Activated CD4-positive, alpha-beta T cell treated with anti-CD3 and anti-CD28 coated beads for 36 hours (primary cell): Measurements from ENCODE around the gene C1R. TPM values are rescaled to one million over a fixed set of nuclear protein-coding genes. Genes with fewer than 3 reads are reported as not detected.

Source experiments
- ATAC-seq: fragments of 200-7000 bp; cut with Tn5 transposase; one replicate; pipeline ENCODE4 v1.10.0; 2021; ENCODE audit warnings: mild to moderate bottlenecking, moderate library complexity
- CTCF ChIA-PET: fragments of 350-600 bp; sonication (Branson Sonifier 250); formaldehyde crosslinking; loops from one replicate; lab custom pipeline; 2021; ENCODE audit warnings: antibody characterized with exemption; lab: Charles Lee
- POLR2A ChIA-PET: fragments of 350-600 bp; sonication (Branson Sonifier 250); formaldehyde crosslinking; loops from one replicate; lab custom pipeline; 2021; ENCODE audit warnings: antibody characterized with exemption, inconsistent platforms; lab: Charles Lee
- DNase-seq: peaks from one replicate; pipeline ENCODE4 v3.0.0-alpha.2; 2020
- H3K27ac Mint-ChIP-seq: one replicate; pipeline ENCODE4 v1.8.0; 2021; ENCODE audit warnings: mixed read lengths
- H3K27me3 Mint-ChIP-seq: one replicate; pipeline ENCODE4 v1.8.0; 2021; ENCODE audit warnings: mixed read lengths
- H3K36me3 Mint-ChIP-seq: one replicate; pipeline ENCODE4 v1.8.0; 2021; ENCODE audit warnings: low read depth, mixed read lengths
- H3K4me1 Mint-ChIP-seq: one replicate; pipeline ENCODE4 v1.8.0; 2021; ENCODE audit warnings: mixed read lengths
- H3K4me3 Mint-ChIP-seq: one replicate; pipeline ENCODE4 v1.8.0; 2021; ENCODE audit warnings: mild to moderate bottlenecking, moderate library complexity, mixed read lengths
- H3K9me3 Mint-ChIP-seq: one replicate; pipeline ENCODE4 v1.8.0; 2021; ENCODE audit warnings: low read depth, mixed read lengths
- intact Hi-C, 2 experiments: fragments of 100-400 bp; cut with DNase I in 1 of 2; cut with micrococcal nuclease in 1 of 2; formaldehyde crosslinking; loops; one replicate each; pipeline versions ENCODE4 v1.14.2 to v1.15.1; 2022 to 2024; cut with DNase I, micrococcal nuclease
- total RNA-seq, 2 experiments: library from RNA; stranded (reverse); gene quantifications; one replicate each; pipeline ENCODE4 v1.2.3, GENCODE V29; 2021

The C1R gene
- total RNA-seq, 2 experiments from 2014 or later, result 1.4 to 2.2 TPM

DNA sequence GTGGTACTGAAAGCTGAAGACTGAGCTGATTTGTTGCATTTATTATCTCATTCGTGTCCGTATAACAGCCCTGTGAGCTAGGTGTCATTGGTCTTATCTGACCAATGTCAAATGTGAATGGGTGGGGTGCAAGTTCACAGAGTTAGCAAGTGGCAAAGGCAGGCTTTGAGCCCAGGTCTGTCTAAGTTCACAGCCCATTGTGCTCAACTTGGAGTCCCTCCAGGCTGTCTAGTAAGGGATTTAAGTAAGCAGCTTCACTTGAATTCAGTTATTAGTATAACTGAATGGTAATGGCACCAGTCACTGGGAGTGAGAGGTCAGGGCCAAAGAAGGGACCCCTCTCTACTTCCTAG lies 23.3 kb downstream of the C1R start:
- no peaks in the 10 kb centered on the region for H3K9me3 Mint-ChIP-seq
- DNase-seq, result no peak

DNA sequence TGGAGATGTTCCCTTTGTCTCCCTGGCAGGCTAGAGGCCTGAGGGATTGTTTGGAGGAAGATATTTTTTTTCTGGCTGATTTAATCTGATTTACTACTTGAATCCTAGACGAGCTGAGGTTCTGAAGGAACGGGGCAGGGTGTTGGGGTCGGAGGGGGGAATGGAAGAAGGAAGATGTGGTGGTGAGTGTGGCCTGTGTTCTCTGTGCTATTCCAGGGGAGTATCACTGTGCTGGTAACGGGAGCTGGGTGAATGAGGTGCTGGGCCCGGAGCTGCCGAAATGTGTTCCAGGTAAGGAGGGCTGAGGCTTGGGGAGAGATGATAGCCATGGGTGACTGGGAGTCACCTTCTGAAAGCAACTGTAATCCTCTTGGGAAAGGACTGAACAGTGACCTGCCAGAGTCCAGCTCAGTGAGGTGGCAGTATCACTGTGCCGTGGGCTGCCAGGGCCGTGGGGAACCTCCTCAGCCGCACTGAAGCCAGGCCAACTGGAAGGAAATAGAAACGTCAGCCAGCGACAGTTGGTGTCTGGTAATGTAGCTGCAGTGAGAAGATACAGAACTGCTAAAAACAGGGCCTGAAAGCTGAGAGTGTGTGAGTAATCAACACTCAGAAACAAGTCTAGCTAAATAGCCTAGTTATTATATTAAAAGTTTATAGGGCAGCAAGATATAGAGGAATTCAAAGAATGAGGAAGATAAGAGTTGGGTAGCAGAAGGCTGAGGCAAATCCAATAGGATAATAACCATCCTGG lies 23.8 kb downstream of the C1R start:
- Mint-ChIP-seq H3K4me1 (no peaks in the 10 kb centered on the region), H3K36me3 (no peaks in the 10 kb centered on the region), H3K4me3 (no peak overlapping the region), H3K27me3 (peaks cover under 1% of the 10 kb centered on the region), H3K9me3 (no peaks in the 10 kb centered on the region), H3K27ac (no peak overlapping the region)
- intact Hi-C loops, result no loop called here
- no peak for DNase-seq
- ATAC-seq, result no peak
- ChIA-PET CTCF (interaction anchor here (0.6 to 1.7 kb wide), 8 partner anchors 11 to 259 kb away, joined by 3 to 4 read pairs (median 3); partner anchors contain the start of gene LPCAT3), POLR2A (no interaction called here)

More for the DNA sequence above, 23.3 kb downstream of the C1R start:
- Mint-ChIP-seq H3K27me3 (peaks cover 4% of the 10 kb centered on the region), H3K36me3 (no peaks in the 10 kb centered on the region), H3K4me1 (no peaks in the 10 kb centered on the region), H3K27ac (no peak overlapping the region), H3K4me3 (no peak overlapping the region)
- ATAC-seq, result no peak
- CTCF ChIA-PET, result interaction anchor here (1.0 to 1.7 kb wide), 4 partner anchors 11 to 197 kb away, joined by 3 to 4 read pairs (median 4); partner anchors contain the start of gene LPCAT3
- POLR2A ChIA-PET, result no interaction called here
- intact Hi-C loops, result no loop called here

DNA sequence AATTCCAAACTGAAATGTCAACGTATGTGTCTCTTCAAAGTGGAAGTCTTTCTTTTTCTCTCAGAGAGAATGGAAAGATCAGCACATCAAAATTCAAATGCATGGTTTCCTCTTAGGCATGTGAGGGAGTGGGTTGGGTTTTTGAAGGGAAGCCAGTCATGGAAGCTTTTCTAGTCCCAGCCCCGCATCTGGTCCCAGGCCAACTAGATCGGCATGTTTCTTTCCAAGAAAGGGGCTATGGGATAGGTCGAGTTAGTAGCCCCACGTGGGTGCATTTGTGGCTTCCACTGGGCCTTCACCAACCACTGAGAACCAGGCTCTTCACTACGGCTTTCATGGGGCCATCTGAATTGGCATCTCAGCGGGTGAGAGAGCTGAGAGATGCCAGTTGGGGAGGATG lies 25.1 kb downstream of the C1R start:
- CTCF ChIA-PET, result no interaction called here

DNA sequence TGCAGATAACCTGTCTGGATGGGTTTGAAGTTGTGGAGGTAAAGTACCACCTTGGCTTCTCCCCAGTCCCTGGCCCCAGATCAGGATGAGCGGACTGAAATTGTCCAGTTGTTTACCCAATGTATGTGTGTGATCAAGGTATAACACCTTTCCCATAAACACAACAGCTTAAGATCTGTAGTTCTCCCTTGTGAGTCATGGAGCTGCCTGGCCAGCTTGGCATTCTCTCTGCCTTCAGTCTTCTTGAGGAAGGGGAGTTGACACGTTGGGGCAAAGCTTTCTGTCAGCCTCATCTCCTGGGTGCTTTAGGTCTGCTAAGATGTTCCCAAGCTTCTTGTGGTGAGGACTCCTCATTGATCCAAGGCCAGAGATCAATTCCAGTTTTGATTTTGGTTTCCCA lies 25.6 kb downstream of the C1R start:
- intact Hi-C loops, result no loop called here
- H3K9me3 Mint-ChIP-seq, result no peaks in the 10 kb centered on the region
- no peaks in the 10 kb centered on the region for H3K4me1 Mint-ChIP-seq
- H3K36me3 Mint-ChIP-seq, result no peaks in the 10 kb centered on the region
- ChIA-PET POLR2A (no interaction called here), CTCF (no interaction called here)
- DNase-seq, result no peak
- no peak overlapping the region for H3K4me3 Mint-ChIP-seq
- H3K27ac Mint-ChIP-seq, result no peak overlapping the region
- H3K27me3 Mint-ChIP-seq, result no peaks in the 10 kb centered on the region
- no peak for ATAC-seq

More for the DNA sequence above, 25.1 kb downstream of the C1R start:
- no peak overlapping the region for H3K4me3 Mint-ChIP-seq
- no peaks in the 10 kb centered on the region for H3K27me3 Mint-ChIP-seq
- no peak for ATAC-seq
- no peak for DNase-seq
- H3K36me3 Mint-ChIP-seq, result no peaks in the 10 kb centered on the region
- no peaks in the 10 kb centered on the region for H3K9me3 Mint-ChIP-seq
- H3K27ac Mint-ChIP-seq, result no peak overlapping the region
- H3K4me1 Mint-ChIP-seq, result no peaks in the 10 kb centered on the region
- intact Hi-C loops, result no loop called here
- POLR2A ChIA-PET, result no interaction called here

DNA sequence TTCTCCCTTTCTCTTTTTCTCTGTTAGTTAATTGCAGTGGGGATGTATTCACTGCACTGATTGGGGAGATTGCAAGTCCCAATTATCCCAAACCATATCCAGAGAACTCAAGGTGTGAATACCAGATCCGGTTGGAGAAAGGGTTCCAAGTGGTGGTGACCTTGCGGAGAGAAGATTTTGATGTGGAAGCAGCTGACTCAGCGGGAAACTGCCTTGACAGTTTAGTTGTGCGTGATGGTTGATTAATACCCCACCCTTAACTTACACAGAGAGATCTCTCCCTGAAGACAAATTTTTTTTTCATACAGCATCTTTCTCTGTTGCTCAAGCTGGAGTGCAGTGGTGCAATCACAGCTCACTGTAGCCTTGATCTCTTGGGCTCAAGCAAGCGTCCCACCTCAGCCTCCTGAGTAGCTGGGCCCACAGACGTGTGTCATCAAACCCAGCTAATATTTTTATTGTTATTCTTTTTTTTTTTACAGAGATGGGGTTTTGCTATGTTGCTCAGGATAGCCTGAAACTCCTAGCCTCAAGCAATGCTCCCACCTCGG lies 27.1 kb downstream of the C1R start:
- POLR2A ChIA-PET, result no interaction called here
- Mint-ChIP-seq H3K4me3 (no peak overlapping the region), H3K9me3 (no peaks in the 10 kb centered on the region), H3K27ac (no peak overlapping the region), H3K36me3 (no peaks in the 10 kb centered on the region), H3K27me3 (peaks cover 2% of the 10 kb centered on the region), H3K4me1 (no peaks in the 10 kb centered on the region)
- ATAC-seq (no peak), DNase-seq (no peak)
- CTCF ChIA-PET, result interaction anchor here (0.6 to 1.4 kb wide), 3 partner anchors 12 to 66 kb away, joined by 4 read pairs; no protein-coding TSS in a partner anchor
- intact Hi-C loops, result no loop called here

DNA sequence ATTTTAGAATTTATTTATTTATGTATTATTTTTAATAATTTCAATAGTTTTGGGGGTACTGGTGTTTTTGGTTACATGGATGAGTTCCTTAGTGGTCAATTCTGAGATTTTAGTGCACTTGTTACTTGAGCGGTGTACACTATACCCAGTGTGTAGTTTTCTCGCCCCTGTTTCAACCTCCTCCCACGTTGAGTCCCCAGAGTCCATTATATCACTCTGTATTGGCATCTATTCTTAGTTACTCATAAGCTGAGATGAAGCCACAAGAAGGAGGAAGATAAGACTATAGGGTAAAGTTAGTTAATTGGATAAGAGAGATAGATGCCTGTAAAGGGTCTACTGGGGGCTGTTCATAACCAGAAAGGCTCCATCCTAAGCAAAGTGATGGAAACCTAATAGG lies 27.7 kb downstream of the C1R start:
- Mint-ChIP-seq H3K4me1 (no peaks in the 10 kb centered on the region), H3K9me3 (no peaks in the 10 kb centered on the region), H3K27me3 (peaks cover 7% of the 10 kb centered on the region), H3K27ac (no peak overlapping the region), H3K4me3 (no peak overlapping the region), H3K36me3 (no peaks in the 10 kb centered on the region)
- ATAC-seq (no peak), DNase-seq (no peak)
- POLR2A ChIA-PET, result no interaction called here
- CTCF ChIA-PET, result interaction anchor here (0.7 to 0.9 kb wide), 2 partner anchors 16 to 52 kb away, joined by 3 read pairs; no protein-coding TSS in a partner anchor
- intact Hi-C loops, result no loop called here

DNA sequence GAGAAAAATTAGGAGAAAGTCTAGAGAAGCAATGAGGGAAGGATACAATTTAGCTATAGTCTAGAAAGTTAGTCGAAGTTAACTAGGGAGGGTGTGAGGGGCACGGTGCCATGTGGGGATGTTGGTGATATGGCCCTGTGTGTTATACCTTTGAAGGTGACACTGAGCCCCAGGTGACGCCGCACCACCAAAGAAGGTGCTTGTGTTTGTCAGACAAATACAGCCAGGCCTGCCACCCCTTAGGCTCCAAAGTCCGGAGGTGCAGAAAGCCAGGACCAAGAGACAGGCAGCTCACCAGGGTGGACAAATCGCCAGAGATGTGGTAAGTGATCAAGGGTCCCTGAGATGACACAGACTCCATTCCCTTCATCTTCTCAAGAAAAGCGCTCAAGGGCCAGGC lies 30.6 kb downstream of the C1R start:
- H3K36me3 Mint-ChIP-seq, result no peaks in the 10 kb centered on the region
- DNase-seq, result no peak
- no peaks in the 10 kb centered on the region for H3K4me1 Mint-ChIP-seq
- no peak overlapping the region for H3K4me3 Mint-ChIP-seq
- no peaks in the 10 kb centered on the region for H3K9me3 Mint-ChIP-seq
- H3K27me3 Mint-ChIP-seq, result peaks cover 12% of the 10 kb centered on the region
- CTCF ChIA-PET, result no interaction called here
- no peak overlapping the region for H3K27ac Mint-ChIP-seq
- ATAC-seq, result no peak
- POLR2A ChIA-PET, result no interaction called here
- intact Hi-C loops, result no loop called here

DNA sequence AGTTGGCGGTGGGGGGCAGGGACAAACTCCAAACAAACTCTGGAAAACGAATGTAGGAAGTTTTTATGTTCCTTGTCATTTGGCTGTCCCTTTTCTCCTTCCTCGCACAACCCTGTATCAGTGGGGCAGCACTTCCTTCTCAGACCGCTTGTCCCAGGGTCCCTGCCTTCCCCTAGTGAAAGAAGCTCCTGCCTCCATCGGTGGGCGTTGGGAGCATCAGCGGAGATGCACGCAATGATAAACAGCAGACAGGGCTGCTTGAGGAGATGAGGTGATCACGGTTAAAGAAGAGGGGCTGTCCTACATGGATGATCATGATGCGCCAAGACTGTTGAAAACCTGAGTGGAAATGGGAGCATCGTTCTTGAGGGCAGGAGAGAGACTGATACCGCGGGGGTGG lies 31.1 kb downstream of the C1R start:
- ATAC-seq (no peak), DNase-seq (no peak)
- intact Hi-C loops, result no loop called here
- Mint-ChIP-seq H3K36me3 (no peaks in the 10 kb centered on the region), H3K4me1 (no peaks in the 10 kb centered on the region), H3K27ac (no peak overlapping the region), H3K9me3 (no peaks in the 10 kb centered on the region), H3K27me3 (peaks cover 12% of the 10 kb centered on the region), H3K4me3 (no peak overlapping the region)
- CTCF ChIA-PET, result no interaction called here
- POLR2A ChIA-PET, result no interaction called here

DNA sequence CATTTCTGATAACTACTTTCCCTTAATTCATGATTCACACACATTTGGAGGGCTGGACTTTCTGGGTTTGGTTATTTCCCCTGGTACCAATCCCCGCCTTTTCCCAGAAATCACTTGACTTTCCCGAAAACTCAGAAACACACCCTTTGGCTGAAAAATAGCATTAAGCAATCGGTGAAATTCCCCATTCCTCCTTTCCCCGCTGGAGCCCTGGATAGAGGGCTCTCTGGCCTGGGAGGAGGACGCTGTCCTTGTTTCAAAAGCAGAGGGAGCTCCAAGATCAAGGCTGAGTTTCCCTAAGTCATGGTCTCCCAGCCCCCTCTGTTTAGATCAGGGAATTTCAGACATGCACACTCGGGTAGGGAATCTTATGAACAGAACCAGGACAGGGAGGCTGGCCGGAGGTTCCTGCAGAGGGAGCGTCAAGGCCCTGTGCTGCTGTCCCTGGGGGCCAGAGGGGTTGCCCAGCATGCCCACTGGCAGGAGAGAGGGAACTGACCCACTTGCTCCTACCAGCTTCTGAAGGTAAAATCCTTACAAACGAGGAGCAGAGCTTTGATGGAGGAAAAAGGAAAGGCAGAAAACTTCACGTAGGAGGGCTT lies 31.8 kb downstream of the C1R start, which contains the start of gene C1S:
TSS of gene C1S (plus strand) at position 366 of the 602 bp plus-strand sequence. CDS start 1,195 bp downstream, outside the sequence.
- Mint-ChIP-seq H3K4me3 (no peak within 1 kb of the TSS), H3K4me1 (no peaks in the 10 kb centered on the region), H3K9me3 (no peaks in the 10 kb centered on the region), H3K27ac (no peak within 1 kb of the TSS), H3K36me3 (no peaks in the 10 kb centered on the region), H3K27me3 (peaks cover 12% of the 10 kb centered on the region)
- DNase-seq (no peak), ATAC-seq (no peak)
- ChIA-PET POLR2A (no interaction called here), CTCF (interaction anchor here (0.7 kb wide), 1 partner anchor 114 kb away, joined by 3 read pairs; no protein-coding TSS in a partner anchor)
- intact Hi-C loops, result no loop called here

DNA sequence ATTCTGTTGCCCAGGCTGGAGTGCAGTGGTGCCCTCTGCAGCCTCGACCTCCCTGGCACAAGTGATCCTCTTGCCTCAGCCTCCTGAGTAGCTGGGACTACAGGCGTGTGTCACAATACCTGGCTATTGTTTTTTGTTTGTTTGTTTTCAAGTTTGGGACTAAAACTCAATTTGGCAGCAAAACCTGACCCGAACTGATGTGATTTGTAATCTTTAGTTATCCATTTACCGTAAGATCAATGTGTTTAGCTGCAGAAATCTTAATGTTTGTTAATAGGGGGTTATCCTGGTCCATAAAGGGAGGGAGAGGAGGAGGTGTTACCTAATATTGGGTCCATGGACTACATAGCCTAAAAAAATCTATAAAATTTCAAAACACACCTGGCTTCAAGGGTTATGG lies 32.5 kb downstream of the C1R start:
- Mint-ChIP-seq H3K36me3 (no peaks in the 10 kb centered on the region), H3K4me1 (no peaks in the 10 kb centered on the region), H3K9me3 (no peaks in the 10 kb centered on the region), H3K27me3 (peaks cover 12% of the 10 kb centered on the region), H3K4me3 (no peak overlapping the region), H3K27ac (no peak overlapping the region)
- CTCF ChIA-PET, result interaction anchor here (0.7 to 1.3 kb wide), 2 partner anchors 9 to 113 kb away, joined by 3 read pairs; no protein-coding TSS in a partner anchor
- POLR2A ChIA-PET, result no interaction called here
- no peak for ATAC-seq
- no peak for DNase-seq
- intact Hi-C loops, result no loop called here

DNA sequence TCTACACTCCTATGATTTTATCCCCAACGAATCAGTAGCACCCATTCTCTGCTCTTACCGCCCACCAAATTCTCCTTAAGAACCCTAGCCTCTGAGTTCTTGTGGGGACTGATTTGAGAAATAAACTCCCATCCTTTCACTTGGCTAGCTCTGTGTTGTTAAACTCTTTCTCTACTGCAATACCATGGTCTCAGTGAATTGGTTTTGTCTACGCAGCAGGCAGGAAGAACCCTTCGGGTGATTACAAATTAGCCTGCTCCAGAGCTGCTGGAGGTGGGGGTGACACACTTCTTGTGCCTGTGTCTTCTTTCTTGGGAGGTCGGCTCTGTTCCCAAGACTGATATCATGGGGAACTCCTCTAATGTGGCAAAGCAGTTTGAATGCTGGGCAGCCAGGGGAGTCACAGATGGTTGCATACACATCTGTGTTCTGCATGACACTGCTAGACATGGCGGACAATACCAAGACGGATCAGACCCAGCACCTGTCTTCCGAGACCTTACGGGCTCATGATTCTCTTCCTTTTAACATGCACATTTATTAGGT lies 33.3 kb downstream of the C1R start:
- POLR2A ChIA-PET, result no interaction called here
- Mint-ChIP-seq H3K27me3 (peaks cover 14% of the 10 kb centered on the region), H3K4me3 (no peak overlapping the region), H3K27ac (no peak overlapping the region), H3K4me1 (no peaks in the 10 kb centered on the region), H3K9me3 (no peaks in the 10 kb centered on the region), H3K36me3 (no peaks in the 10 kb centered on the region)
- ATAC-seq (no peak), DNase-seq (no peak)
- CTCF ChIA-PET, result interaction anchor here (1.3 kb wide), 1 partner anchor 9 kb away, joined by 3 read pairs; no protein-coding TSS in a partner anchor
- intact Hi-C loops, result no loop called here
